Measurements from ENCODE around the gene KSR2. TPM values are rescaled to one million over a fixed set of nuclear protein-coding genes. Genes with fewer than 3 reads are reported as not detected.

Gene KSR2
- total and polyA plus RNA-seq, 3 experiments from 2014 or later: 0.07 to 0.11 TPM; not detected in 1

DNA sequence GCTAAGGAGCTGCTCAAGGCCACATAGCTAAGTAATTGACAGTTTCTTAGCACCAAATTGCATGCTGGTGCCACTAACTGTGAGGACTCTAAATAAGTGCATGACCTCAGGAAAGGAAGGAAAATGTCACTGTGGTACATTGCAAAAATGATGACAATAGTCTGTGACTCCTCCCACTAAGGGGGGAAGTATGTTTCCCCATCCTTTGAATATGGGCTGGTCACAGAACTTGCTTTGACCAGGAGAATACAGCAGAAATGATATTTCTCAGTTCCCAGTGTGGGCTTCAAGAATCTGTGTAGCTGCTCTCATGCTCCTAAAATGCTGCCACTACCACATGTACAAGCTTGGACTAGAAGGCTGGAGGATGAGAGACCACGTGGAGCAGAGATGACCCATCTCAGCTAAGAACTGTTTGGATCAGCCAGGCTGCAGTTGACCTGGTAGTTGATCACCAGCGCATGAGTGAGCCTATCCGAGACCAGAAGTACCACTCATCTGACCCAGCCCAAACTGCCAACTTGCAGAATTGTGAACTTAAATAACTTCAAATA lies 565.1 kb downstream of the KSR2 start:
- Mint-ChIP-seq H3K9me3 (peaks cover 0 to 13% (median 5%) of the 10 kb centered on the region in 5 donors), H3K4me1 (no peaks in the 10 kb centered on the region), H3K4me3 (no peak overlapping the region), H3K27me3 (peaks cover 0 to 6% of the 10 kb centered on the region in 2 donors), H3K36me3 (no peaks in the 10 kb centered on the region), H3K27ac (no peak overlapping the region)
- no peaks in the 10 kb centered on the region for H3K36me3 ChIP-seq (ENCODE audit: insufficient read depth, low read length)
- no peaks in the 10 kb centered on the region for H3K27me3 ChIP-seq (ENCODE audit: insufficient read depth, low read length, poor library complexity, severe bottlenecking)
- DNase-seq: no peak
- H3K4me1 ChIP-seq (ENCODE audit: insufficient read depth, low read length): no peaks in the 10 kb centered on the region
- H3K9me3 ChIP-seq (ENCODE audit: low read length): no peaks in the 10 kb centered on the region
- POLR2A ChIA-PET: no interaction called here
- CTCF ChIA-PET: no interaction called here
- no peak overlapping the region for H3K27ac ChIP-seq (ENCODE audit: low read depth, low read length)
- no peak overlapping the region for H3K4me3 ChIP-seq (ENCODE audit: low read length)

Other genes starting within 250 kb of the KSR2 start
- gene RFC5, start 47.7 kb upstream of the KSR2 start, total RNA-seq: 10 to 100 TPM; 66.1 to 67.4 TPM
- gene RFC5, start 47.7 kb upstream of the KSR2 start, polyA plus RNA-seq: 14.0 TPM
- gene WSB2, start 92.2 kb upstream of the KSR2 start, total RNA-seq: 10 to 100 TPM; 74.2 to 84.4 TPM
- gene WSB2, start 92.2 kb upstream of the KSR2 start, polyA plus RNA-seq: 24.8 TPM
- 1 to 10 TPM; 7.9 to 9.0 TPM for gene VSIG10, start 135.0 kb upstream of the KSR2 start, total RNA-seq
- 1.7 TPM for gene VSIG10, start 135.0 kb upstream of the KSR2 start, polyA plus RNA-seq
- gene PEBP1, start 167.1 kb upstream of the KSR2 start, total RNA-seq: 100 to 1,000 TPM; 140 to 142 TPM
- 317 TPM for gene PEBP1, start 167.1 kb upstream of the KSR2 start, polyA plus RNA-seq

Measured in CD8-positive, alpha-beta memory T cell (primary cell).